ELR (cell line): ENCODE measurements around the gene KCNN3.

Source experiments
- DNase-seq: peaks from one replicate; pipeline ENCODE4 v3.0.0-alpha.2; 2015; ENCODE audit warnings: low read depth

The KCNN3 gene

DNA sequence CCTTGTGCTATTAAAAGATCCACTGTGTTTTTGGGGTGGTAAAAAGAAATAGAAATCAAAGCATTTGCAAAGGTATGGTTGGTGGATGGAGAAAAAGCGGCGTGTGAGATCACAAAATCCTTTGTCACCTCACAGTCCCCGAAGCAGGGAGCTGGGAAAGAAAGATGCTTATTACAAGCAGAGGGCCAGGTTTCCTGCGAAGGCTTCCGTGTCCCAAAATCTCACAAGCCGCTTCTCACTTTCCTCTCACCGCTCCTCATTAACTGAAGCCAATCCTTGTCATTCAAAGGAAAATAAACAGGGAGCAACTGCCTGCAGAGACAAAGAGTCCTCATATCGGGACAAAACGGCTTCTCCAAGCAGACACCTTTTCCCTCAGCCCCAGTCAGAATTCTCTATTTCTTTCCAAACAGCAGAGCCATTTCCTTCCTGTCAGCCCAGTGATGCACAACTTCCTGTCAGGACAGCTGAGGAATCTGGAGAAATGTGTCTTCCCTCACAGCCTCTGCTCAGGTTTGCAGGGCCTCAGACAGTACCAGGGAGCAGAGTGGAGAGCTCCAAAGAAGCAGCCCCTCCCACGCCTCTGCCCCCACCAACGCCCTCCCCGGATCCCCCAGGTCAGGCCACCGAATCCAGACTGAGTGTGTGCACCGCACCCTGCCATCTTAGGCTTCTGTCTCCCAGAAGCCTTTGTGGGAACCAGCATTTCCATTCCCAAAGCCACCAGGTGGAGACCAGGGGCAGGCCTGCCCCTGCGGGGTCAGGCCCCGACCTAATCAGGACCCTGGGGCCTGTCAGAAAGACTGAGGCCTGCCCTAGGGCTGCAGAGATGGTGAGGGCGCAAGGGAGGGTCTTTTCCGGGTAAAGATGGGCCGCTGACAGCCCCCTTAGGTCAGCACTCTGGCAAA lies 29.6 kb downstream of the KCNN3 start:
- peak; percentile 25 for DNase-seq

DNA sequence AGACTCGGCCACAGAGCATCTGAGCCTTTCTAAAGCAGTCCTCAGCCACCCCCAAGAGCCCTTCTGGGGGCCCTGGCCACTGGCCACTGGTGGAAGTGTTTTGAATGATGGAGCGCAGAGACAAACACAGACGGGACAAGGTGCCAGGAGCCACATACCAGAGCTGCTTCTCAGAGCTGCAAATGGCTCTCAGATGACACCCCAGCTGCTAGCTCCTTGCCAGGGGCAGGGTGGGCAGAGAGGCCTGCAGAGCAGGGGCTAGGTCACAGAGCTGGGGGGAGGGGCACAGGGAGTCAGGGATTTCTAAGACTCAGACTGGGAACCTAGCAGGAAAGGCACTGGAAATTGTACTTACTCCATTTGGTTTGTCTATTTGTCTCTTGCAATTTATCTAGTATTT lies 30.4 kb downstream of the KCNN3 start:
- DNase-seq = no peak

DNA sequence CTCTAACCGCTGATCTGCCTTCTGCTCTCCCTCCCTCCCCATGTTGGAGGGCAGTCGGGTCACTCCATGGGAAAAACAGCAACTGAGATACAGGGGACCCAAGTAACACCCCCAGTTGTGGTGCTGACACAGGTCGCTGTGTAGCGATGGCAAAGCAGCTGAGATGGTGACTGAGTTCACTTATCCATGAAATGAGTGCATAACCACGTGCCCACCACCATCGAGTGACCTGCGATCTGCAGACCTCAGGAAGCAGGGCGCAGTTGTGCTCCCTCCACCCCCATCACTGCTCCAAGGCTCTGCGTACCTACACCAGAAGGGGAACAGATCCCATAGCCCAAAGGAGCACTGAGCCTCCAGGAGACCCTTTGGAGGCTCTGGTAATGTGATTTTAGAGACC lies 31.1 kb downstream of the KCNN3 start:
- no peak for DNase-seq

DNA sequence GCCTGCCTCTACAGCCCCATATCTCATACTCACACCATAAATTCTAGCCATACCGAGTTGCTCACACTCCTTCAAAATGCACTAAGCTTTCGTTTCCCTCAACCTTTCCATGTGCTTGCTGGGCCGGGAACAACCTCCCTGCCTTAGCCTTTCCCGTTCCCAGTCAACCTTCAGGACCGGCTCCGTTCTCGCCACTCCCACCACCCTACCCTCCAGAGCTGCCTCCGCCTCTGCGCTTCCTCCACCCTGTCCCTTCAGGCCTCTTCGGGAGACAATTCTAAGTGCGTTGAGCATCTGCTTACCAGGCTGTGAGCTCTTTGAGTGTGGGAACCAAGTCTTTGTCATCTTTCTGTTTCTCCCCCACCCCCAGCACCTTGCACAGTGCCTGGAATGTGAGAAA lies 31.6 kb downstream of the KCNN3 start:
- no peak for DNase-seq

DNA sequence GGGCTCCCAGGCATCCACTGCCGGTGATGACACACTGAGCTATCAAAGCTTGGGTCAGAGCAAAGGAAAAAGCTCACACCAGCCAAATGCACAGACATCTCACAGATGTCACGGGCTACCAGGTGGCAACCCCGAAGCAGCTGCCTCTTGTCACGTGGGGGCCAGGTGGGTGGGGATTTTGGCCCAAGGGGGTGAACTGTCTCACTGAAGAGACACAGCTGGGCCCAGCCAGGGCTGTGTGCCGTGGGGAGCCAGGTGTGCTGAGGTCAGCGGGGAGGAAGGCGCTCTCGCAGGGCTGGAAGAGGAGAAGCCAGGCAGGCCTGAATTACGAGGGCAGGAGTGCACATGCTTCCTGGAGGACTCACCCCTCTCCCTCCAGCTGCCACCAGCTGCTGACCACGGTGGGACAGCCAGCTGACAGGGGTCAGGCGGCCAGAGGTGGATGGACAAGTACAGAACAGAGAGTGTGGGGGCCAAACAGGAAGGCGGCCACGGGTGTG lies 32.4 kb downstream of the KCNN3 start:
- no peak for DNase-seq

DNA sequence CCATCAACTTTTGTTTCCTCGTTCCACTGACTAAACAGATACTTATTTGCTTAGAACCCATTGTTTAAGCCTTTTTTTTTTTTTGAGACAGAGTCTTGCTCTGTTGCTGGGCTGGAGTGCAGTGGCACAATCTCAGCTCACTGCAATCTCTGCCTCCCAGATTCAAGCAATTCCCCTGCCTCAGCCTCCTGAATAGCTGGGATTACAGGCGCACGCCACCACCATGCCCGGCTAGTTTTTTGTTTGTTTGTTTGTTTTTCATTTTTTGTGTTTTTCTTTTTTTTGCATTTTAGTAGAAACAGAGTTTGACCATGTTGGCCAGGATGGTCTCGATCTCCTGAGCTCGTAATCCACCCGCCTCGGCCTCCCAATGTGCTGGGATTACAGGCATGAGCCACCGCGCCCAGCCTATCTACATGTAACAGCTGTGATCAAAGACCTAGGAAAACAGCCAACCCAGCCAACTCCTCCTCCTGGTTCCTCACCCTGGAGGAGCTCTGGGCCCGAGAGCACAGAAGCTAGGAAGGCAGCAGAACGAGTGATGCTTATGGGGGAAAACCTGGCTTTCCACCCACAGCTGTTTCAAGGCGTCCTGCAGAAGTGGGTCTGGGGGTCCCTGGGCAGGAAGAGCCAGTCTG lies 32.9 kb downstream of the KCNN3 start:
- no peak for DNase-seq

DNA sequence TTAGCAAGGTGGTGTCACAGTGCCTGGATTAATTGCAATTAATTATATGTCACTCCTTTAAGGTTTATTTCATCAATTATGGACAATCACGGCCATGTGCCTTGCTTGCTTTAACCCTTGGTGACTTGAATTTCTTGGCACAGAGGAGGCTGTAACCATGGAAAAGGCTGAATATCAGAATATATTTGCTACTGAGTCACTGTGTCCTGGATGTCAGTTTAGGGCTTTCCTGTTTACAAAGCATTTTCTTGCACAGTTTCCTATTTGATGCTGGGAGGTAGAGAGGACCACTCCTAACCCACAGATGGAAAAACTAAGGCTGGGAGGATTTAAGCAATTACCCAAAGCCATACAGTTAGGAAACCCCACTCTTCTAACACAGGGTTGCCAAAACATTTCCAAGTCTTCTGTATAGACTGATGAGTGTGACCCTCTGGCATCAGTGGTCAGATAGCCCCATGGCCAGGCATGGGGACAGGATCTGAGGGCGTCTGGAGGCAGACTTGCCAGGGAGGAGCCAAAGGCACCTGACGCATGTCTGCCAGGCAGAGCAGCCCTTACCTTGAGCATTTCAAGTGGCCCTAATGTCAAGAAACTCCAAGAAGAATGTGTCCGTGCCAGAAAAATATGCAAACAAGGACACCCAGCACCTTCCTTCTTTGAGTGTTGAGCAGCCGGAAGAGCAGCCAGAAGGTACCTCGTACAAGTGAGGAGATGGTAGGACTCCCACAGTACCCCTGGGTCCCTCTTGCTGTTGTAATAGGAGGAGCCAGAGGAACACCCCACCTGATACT lies 34.4 kb downstream of the KCNN3 start:
- no peak for DNase-seq

DNA sequence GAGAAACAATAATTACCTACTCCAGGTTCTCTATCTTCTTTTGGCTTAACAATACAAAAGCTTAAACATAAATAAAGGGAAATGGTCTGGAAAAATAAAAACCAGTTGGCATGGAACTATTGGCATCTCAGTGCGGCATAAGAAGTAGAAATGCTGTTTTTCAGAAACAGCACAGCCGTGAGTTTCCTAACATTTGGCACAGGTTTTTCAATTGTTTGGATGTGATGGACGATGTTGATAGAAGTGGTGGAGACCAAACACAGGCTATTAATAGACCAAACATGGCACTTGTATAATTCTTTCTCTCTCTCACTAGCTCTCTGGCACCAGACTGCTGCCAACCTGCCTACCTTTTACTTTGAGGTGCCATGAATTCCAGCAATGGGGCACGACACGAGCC lies 36.2 kb downstream of the KCNN3 start:
- no peak for DNase-seq

DNA sequence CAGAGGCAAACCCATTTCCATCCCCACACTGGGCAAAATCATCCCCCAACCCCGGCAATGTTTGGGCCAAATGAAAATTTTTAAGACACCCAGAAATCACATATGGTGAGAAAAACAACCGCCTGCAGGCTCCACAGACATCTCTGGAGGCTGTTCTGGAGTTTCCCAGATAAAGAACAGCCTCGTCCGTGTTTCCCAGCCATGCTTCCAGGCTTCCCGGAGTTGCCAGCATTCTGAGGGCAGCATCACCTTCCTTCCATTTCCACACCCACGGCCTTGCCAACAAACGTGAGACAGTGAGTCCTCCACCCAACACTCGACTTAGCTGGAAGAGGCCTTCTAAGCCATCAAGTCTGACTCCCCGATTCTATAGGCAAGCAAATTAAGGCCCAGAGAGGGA lies 36.9 kb downstream of the KCNN3 start:
- DNase-seq = no peak

DNA sequence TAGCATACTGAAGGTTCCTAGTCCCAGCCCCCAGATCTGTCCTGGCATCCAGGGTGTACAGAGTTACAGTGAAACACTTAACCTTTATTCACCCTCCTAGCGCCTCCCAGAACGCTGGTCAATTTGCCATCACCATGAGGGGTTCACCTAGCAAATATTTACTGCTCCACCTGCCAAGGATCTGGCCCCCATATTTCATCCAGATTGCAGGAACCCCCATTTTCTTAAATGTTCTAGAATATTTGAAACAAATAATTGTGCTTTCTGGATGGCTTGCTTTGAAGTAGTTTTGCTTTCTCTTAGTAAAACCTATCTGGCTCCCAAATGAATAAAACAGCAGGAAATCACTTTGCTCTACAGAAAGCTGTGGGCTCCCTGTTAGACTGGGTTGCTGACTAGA lies 37.7 kb downstream of the KCNN3 start:
- no peak for DNase-seq

DNA sequence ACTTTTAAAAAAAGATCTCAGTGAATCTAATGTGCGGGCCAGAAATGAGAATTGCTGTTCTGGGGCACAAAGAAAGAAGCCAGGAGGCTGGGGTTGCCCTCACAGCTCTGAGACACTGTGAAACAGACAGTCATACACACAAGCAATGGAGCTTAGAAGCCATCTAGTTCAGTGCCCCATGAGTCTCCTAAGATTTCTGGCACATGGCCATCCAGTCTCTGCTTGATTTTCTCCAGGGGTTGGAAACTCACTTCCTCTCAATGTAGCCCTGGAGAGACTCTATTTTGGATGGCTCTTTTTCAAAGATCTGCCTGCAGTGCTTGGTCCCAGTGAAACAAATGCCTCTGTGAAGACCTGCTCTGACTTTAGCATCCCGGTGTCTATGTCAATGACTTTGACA lies 38.6 kb downstream of the KCNN3 start:
- no peak for DNase-seq

DNA sequence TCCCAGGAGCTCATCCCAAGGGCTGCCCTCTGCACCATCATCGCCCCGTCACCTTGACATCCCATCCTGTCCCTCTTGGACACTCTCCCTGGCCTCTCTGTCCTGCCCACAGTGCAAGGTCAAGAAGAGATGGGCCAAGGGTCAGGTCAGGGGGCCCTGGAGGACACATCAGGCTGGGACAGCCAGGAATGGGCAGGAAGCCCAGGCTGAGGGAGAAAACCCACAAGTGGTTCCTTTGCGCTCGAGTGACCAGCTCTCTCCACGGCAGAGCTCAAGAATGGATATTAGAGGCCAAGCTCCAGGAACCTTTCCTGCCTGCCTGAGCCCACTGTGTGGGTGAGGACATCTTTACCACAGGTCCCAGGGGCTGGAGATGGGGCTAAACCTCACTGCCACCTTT lies 41.0 kb downstream of the KCNN3 start:
- no peak for DNase-seq

DNA sequence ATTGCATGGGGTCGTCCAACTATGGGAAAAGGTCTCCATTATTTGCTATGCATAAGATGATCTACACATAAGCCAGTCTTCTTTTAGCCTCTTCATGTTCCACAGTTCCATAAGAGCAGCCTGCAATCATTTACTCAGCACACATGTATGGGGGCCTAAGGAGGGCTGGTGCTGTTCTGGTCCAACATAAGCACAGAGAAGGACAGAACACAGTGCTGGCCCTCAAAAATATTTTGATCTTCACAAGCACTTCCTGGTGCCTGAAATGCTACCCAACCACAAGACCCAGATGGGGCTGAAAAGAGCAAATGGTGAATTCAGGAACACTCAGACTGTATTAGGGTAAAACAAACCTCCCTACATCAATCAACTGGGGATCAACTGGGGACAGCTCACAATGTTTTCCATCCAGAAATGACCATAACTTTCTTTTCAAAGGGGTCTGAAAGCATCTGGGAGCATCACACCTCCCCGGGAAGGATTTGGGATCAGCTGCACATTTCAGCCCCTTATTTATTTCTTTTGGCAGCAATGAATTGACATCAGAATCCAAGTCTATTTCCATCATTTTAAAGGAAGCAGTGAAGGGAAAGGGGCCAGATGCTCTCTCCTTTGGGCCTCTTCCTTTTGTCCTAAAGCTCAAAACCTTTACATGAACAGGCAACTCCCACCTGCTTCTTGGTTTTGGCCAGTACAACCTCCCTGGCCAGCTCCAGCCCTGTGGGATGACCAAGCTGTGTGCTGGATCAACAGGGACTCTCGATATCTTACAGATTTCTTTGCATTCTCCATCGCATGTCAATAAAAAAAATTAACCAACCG lies 45.7 kb downstream of the KCNN3 start:
- DNase-seq = no peak

DNA sequence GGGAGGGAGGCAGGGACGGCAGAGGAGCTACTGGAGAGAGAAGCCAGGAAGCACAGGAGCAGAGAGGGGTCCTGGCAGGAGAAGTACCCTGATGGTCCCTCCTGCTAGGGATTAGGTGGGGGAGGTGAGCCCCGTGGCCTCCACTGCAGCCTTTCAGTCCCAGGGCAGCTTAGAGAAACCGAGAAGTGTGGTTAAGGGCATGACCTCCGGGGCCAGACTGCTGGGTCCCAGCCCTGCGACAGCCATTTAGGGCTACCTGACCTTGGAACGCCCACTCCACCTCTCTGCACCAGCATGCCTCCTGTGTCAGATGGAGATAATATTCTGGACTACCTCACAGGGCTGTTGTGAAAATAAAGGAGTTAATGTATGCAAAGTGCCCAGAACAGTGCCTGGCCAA lies 47.4 kb downstream of the KCNN3 start:
- no peak for DNase-seq

DNA sequence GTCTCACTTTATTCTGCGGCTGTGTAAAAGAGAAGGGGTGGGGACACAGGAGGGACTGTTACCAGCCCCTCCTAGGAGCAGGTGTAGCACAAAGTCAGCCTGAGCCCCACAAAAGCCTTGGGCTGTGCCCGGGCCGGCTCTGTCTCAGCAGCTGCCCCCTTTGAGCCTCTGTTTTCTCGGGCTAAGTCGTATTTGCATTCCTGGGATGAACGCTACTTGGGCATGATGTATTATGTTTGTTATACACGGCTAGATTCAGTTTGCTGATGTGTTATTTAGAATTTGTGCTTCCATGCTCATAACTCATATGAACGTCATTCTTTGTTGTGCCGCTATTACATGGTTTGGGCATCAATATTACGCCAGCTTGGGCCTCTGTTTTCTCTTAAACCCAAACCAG lies 47.8 kb downstream of the KCNN3 start:
- DNase-seq = no peak

DNA sequence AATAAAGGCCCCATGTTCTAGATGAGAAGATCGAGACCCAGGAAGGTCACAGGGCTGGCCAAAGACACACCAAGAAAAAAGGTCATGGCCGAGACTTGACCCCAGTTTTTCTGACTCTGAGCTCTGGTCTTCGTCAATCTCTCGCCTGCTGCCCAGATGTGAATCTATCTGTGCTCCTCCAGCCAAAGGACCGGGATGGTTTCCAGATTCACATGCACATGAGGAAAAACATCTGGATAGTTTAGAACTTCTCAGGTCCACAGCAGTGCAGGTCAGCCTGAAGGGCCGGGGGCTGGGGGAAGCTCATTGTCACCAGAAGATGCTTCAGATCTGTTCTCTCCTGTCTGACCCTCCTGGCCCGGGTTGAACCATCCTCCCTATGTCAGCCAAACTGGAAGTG lies 49.0 kb downstream of the KCNN3 start:
- DNase-seq = no peak

DNA sequence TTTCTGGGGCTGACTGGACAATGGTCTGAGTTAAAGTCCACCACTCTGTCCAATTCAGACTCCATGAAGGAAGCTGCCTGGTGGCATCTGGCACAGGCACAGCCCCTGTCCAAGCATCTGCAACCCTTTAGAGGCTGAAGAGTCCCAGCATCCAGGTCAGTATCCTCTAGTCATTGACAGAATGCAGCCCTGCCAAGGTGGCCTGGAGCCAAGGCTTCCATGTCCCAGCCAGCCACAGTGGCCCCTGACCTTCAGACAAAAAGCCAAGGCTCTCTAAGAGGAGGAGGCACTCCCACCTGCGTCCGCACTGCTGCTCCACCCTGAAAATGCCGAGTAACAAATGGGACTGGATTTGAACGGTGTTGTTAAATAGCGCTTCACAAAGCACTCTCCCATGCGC lies 49.4 kb downstream of the KCNN3 start:
- DNase-seq = no peak

DNA sequence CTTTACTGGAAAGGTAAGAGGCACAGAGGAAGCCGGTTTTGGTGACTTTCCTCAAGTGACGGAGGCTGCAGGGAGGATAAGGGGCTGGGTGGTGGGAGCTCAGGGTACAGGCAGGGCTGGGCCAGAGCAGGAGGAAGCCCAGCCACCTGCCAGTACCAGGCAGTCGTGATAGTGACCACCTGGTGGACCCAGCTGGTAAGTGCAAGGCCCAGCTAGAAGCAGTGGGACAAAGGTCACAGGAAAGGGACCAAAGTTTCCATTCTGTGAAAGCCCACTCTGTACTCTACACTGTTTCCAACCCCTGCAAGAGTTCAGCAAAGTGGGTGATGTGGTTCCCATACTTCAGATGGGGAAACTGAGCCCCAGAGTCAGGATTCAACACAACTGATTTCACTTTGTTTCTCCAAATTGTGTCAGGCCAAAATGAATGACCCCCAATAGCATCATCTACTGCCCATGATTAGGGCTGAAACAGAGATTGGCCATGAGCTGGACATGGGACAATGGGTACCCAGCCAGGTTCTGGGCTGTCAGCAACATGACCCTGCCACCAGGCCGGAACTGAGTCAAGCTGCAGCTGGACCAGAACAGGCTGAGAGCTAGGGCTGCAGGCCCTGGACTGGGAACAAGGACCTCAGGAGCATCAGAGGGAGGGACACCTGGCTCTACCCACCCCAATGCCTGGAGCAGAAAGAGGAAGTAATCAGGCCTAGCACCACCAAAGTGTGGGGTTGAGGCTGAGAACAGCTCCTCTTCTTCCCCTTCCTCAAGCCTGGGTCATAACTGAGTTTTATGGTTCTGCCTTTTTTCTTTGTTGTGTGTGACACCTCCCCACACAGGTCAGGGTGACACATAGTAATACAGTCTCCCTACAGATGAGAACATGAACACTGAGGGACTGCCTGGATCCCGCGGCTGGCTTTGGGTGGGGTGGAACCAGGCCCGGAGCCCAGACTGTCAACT lies 50.2 kb downstream of the KCNN3 start:
- DNase-seq = peak; percentile 51

DNA sequence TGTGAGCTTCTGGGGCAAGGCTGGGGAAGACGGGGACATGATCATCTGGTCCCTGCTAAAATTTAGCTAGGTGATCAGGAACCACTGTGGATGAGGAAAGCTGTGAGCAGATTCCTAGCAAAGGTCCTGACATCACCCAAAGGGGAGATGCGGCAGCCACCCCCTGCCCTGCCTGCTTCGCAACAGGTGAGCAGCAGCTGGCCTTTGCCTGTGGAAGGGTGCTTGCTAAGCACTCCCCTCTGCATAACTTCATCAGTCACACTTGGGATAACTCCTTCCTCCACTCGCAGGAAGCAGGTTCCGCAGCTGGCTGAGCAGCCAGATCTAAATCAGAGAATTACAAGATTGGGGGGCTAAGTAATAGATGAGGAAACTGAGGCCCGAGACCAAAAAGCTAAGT lies 51.2 kb downstream of the KCNN3 start:
- DNase-seq = no peak

DNA sequence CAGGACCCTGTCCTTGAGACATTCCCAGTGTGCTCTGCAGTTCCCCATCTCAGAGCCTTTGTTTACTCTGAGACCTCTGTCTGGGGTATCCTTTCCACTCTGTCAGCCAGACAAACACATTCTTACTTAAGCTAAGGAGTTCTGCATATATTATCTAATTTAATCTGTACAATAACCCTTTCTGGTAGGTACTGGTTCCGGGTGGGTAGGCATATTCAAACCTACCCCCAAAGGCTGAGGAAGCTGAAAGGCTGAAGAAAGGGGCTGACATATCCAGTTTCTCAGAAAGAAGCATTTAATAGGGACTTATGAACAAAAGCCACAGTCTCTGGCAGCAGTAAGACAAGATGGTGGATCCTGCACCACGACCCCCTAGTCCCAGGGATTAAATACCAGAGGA lies 53.1 kb downstream of the KCNN3 start:
- DNase-seq = no peak

DNA sequence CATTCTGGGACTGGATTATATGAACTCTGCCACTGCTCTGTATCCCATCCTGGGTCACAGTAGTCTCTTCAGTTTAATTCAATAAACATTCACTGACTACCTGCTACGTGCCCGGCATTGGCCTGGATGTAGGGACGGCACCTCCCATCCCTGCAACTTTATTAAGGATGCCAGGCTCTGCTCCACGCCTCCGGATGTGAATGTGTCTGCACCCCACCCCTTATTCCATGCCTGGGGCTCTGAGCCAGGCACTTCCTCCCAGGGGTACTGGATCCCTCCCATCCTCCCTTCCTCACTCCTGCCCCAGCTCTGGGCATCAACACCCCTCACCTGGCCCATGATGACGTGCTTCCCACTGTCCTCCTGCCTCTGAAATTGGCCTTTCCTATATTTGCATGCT lies 53.7 kb downstream of the KCNN3 start:
- no peak for DNase-seq
